Measurements from ENCODE around the gene MTUS2. TPM values are rescaled to one million over a fixed set of nuclear protein-coding genes. Genes with fewer than 3 reads are reported as not detected.

The MTUS2 gene
- total and polyA plus RNA-seq, 2 donors from 2014 or later: 0.06 to 0.22 TPM

DNA sequence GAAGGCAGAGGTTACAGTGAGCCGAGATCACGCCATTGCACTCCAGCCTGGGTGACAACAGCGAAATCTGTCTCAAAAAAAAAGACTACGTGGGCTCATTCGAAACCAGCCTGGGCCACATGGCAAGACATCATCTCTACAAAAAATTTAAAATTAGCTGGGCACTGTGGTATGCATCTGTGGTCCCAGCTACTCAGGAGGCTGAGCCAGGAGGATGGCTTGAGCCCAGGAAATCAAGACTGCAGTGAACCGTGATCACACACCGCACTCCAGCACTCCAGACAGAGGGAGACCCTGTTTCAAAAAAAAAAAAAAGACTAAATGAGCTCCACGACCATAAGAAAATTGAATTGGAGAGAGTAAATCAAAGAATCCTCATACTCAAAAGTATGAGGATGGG lies 722.2 kb downstream of the MTUS2 start:
- FAIRE-seq: no peak

DNA sequence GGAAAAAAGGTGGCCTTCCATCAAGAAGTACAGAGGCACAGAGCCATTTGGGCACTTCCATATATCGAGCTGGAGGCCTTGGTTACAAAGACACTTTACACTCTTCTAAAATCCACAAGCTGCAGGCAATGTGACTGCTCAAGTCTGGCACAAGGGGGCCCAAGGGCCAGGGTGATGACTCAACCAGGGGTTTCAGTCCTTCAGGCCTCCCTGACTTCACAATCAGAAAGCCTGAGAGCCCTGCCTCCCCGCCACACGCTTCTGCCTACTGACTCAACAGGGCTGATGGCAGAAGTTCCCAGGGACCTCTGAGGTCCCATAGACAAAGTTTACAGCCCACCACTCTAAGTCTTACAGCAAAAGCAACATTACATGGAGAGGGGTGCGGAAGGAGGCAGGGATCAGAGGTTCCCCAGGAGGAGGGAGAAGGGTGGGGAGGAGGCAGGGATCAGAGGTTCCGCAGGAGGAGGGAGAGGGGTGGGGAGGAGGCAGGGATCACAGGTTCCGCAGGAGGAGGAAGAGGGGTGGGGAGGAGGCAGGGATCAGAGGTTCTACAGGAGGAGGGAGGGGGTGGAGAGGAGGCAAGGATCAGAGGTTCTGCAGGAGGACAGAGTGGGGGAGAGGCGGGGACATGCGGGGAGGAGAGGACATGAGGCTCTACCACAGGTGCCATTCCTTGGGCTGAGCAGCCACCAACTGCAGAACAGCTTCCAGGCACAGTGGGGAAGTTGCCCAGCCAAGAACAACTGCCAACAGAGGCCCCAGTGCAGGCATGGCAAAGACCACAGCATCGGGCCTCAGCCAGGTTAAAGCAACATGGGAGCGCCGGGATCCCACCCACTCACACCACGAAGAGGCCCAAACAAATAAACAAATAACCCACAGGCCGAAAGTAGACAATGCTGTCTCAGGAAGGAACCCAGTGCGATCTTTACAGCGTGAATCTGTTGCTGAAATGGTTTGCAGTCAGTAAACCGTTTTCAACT lies 723.4 kb downstream of the MTUS2 start:
- intact Hi-C loops (cut with DNase I): no loop called here
- TF ChIP-seq, protein P1, sequence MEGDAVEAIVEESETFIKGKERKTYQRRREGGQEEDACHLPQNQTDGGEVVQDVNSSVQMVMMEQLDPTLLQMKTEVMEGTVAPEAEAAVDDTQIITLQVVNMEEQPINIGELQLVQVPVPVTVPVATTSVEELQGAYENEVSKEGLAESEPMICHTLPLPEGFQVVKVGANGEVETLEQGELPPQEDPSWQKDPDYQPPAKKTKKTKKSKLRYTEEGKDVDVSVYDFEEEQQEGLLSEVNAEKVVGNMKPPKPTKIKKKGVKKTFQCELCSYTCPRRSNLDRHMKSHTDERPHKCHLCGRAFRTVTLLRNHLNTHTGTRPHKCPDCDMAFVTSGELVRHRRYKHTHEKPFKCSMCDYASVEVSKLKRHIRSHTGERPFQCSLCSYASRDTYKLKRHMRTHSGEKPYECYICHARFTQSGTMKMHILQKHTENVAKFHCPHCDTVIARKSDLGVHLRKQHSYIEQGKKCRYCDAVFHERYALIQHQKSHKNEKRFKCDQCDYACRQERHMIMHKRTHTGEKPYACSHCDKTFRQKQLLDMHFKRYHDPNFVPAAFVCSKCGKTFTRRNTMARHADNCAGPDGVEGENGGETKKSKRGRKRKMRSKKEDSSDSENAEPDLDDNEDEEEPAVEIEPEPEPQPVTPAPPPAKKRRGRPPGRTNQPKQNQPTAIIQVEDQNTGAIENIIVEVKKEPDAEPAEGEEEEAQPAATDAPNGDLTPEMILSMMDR (IDR thresholded peaks at IDR 0.05; ENCODE audit: borderline replicate concordance, extremely low read depth, insufficient read depth): no peak
- H3K27me3 ChIP-seq (ENCODE audit: control insufficient read depth, insufficient read depth, low read length): no peaks in the 10 kb centered on the region
- H3K36me3 ChIP-seq (ENCODE audit: control insufficient read depth in 2 of 3, insufficient read depth in 3 of 3, low read length in 3 of 3): no peaks in the 10 kb centered on the region
- H3K4me1 ChIP-seq (ENCODE audit: control insufficient read depth in 2 of 3, insufficient read depth in 2 of 3, low read depth in 1 of 3, low read length in 3 of 3): no peaks in the 10 kb centered on the region
- H3K27ac ChIP-seq (ENCODE audit: low read depth in 2 of 2, low read length in 2 of 2): no peak overlapping the region
- DNase-seq (no peak), FAIRE-seq (no peak)
- H3K9me3 ChIP-seq (ENCODE audit: control insufficient read depth in 2 of 3, insufficient read depth in 1 of 3, low read length in 3 of 3): no peaks in the 10 kb centered on the region
- no peak overlapping the region for H3K9ac ChIP-seq (ENCODE audit: low read length in 3 of 3)
- H3K4me3 ChIP-seq (ENCODE audit: low read length in 3 of 3): no peak overlapping the region

More for the DNA sequence above, 722.2 kb downstream of the MTUS2 start:
- Histone ChIP-seq H3K9me3 (ENCODE audit: control insufficient read depth in 2 of 3, insufficient read depth in 1 of 3, low read length in 3 of 3) (no peaks in the 10 kb centered on the region), H3K9ac (ENCODE audit: low read length in 3 of 3) (no peak overlapping the region), H3K27me3 (ENCODE audit: control insufficient read depth, insufficient read depth, low read length) (no peaks in the 10 kb centered on the region), H3K36me3 (ENCODE audit: control insufficient read depth in 2 of 3, insufficient read depth in 3 of 3, low read length in 3 of 3) (no peaks in the 10 kb centered on the region), H3K4me3 (ENCODE audit: low read length in 3 of 3) (no peak overlapping the region), H3K4me1 (ENCODE audit: control insufficient read depth in 2 of 3, insufficient read depth in 2 of 3, low read depth in 1 of 3, low read length in 3 of 3) (no peaks in the 10 kb centered on the region), H3K27ac (ENCODE audit: low read depth in 2 of 2, low read length in 2 of 2) (no peak overlapping the region)
- TF ChIP-seq, protein P1 (IDR thresholded peaks at IDR 0.05; ENCODE audit: borderline replicate concordance, extremely low read depth, insufficient read depth): no peak
- DNase-seq: no peak
- intact Hi-C loops (cut with DNase I): no loop called here

DNA sequence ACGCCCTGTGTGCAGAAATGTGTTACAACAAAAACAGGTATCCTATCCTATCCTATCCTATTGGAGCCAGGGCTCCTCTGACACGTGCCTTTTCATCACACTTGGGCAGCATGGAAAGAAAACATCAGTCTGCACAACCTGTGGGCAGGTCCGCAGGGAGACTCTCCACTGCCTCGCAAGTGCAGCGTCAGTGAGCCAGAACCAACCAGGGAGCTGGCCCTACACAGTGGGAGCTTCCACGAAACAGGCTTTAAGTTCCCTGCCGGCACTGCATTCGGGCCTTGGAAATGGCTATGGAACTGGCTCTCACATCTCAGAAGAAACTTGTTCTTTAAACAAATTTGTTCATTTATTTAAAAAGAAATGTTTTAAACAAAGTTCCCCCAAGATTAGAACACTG lies 725.8 kb downstream of the MTUS2 start:
- no peaks in the 10 kb centered on the region for H3K4me1 ChIP-seq (ENCODE audit: control insufficient read depth in 2 of 3, insufficient read depth in 2 of 3, low read depth in 1 of 3, low read length in 3 of 3)
- DNase-seq: no peak
- no peak for FAIRE-seq
- TF ChIP-seq, protein P1 (IDR thresholded peaks at IDR 0.05; ENCODE audit: borderline replicate concordance, extremely low read depth, insufficient read depth): no peak
- no peaks in the 10 kb centered on the region for H3K27me3 ChIP-seq (ENCODE audit: control insufficient read depth, insufficient read depth, low read length)
- intact Hi-C loops (cut with DNase I): no loop called here
- no peak overlapping the region for H3K4me3 ChIP-seq (ENCODE audit: low read length in 3 of 3)
- no peak overlapping the region for H3K9ac ChIP-seq (ENCODE audit: low read length in 3 of 3)
- no peaks in the 10 kb centered on the region for H3K36me3 ChIP-seq (ENCODE audit: control insufficient read depth in 2 of 3, insufficient read depth in 3 of 3, low read length in 3 of 3)
- no peak overlapping the region for H3K27ac ChIP-seq (ENCODE audit: low read depth in 2 of 2, low read length in 2 of 2)
- no peaks in the 10 kb centered on the region for H3K9me3 ChIP-seq (ENCODE audit: control insufficient read depth in 2 of 3, insufficient read depth in 1 of 3, low read length in 3 of 3)

All from kidney (tissue), 14 donors.